Measurements from ENCODE around the gene SRXN1. TPM values are rescaled to one million over a fixed set of nuclear protein-coding genes. Genes with fewer than 3 reads are reported as not detected.

The SRXN1 gene
- polyA plus RNA-seq, 1 donor from 2014 or later: 6.9 TPM

DNA sequence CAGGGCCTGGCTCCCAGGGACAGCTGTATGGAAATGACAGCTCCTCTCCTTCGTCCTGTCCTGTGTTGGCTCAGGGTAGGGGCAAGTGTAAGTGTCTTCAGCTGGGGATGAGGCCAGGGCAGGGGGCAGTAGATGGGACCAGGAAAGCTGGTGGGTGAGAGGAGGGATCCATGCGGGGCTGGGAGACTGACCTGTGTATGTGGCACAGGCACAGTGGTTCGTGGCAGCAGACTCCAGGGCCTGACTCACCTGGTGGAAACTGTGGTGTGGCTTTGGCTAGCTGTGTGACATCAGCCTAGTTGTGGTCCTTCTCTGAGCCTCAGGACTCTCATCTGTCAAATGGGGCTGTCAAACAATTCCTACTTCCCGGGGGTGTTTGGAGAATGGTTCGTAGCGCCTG lies 36.3 kb upstream of the SRXN1 start:
- H3K9ac ChIP-seq (ENCODE audit: low read length): no peak overlapping the region
- H3K36me3 ChIP-seq (ENCODE audit: insufficient read depth, low read length): no peaks in the 10 kb centered on the region
- TF ChIP-seq, protein P1, sequence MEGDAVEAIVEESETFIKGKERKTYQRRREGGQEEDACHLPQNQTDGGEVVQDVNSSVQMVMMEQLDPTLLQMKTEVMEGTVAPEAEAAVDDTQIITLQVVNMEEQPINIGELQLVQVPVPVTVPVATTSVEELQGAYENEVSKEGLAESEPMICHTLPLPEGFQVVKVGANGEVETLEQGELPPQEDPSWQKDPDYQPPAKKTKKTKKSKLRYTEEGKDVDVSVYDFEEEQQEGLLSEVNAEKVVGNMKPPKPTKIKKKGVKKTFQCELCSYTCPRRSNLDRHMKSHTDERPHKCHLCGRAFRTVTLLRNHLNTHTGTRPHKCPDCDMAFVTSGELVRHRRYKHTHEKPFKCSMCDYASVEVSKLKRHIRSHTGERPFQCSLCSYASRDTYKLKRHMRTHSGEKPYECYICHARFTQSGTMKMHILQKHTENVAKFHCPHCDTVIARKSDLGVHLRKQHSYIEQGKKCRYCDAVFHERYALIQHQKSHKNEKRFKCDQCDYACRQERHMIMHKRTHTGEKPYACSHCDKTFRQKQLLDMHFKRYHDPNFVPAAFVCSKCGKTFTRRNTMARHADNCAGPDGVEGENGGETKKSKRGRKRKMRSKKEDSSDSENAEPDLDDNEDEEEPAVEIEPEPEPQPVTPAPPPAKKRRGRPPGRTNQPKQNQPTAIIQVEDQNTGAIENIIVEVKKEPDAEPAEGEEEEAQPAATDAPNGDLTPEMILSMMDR (IDR thresholded peaks at IDR 0.05; ENCODE audit: poor library complexity, severe bottlenecking): no peak
- TF ChIP-seq, protein P2, sequence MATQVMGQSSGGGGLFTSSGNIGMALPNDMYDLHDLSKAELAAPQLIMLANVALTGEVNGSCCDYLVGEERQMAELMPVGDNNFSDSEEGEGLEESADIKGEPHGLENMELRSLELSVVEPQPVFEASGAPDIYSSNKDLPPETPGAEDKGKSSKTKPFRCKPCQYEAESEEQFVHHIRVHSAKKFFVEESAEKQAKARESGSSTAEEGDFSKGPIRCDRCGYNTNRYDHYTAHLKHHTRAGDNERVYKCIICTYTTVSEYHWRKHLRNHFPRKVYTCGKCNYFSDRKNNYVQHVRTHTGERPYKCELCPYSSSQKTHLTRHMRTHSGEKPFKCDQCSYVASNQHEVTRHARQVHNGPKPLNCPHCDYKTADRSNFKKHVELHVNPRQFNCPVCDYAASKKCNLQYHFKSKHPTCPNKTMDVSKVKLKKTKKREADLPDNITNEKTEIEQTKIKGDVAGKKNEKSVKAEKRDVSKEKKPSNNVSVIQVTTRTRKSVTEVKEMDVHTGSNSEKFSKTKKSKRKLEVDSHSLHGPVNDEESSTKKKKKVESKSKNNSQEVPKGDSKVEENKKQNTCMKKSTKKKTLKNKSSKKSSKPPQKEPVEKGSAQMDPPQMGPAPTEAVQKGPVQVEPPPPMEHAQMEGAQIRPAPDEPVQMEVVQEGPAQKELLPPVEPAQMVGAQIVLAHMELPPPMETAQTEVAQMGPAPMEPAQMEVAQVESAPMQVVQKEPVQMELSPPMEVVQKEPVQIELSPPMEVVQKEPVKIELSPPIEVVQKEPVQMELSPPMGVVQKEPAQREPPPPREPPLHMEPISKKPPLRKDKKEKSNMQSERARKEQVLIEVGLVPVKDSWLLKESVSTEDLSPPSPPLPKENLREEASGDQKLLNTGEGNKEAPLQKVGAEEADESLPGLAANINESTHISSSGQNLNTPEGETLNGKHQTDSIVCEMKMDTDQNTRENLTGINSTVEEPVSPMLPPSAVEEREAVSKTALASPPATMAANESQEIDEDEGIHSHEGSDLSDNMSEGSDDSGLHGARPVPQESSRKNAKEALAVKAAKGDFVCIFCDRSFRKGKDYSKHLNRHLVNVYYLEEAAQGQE (IDR thresholded peaks at IDR 0.05; ENCODE audit: borderline replicate concordance): no peak
- TF ChIP-seq RAD21 (conservative IDR thresholded peaks at IDR 0.05) (no peak), SMC3 (conservative IDR thresholded peaks at IDR 0.05; ENCODE audit: poor library complexity) (no peak), EZH2 (IDR thresholded peaks at IDR 0.05; ENCODE audit: borderline replicate concordance, insufficient read depth, low read length, poor library complexity, severe bottlenecking) (no peak), POLR2AphosphoS5 (IDR thresholded peaks at IDR 0.05) (no peak)
- H3F3A ChIP-seq (ENCODE audit: insufficient read depth, low read length, poor library complexity, severe bottlenecking): peaks cover 4% of the 10 kb centered on the region
- no peaks in the 10 kb centered on the region for H4K20me1 ChIP-seq (ENCODE audit: insufficient read depth)
- H3K27me3 ChIP-seq (ENCODE audit: insufficient read depth, low read depth, low read length): no peaks in the 10 kb centered on the region
- no peak overlapping the region for H3K4me3 ChIP-seq (ENCODE audit: low read length)
- H2AFZ ChIP-seq (ENCODE audit: low read depth, low read length): no peak overlapping the region
- no peak overlapping the region for H3K4me2 ChIP-seq (ENCODE audit: low read length)
- no peaks in the 10 kb centered on the region for H3K79me2 ChIP-seq (replicated peaks; ENCODE audit: insufficient read depth, low read length)
- H3K9me2 ChIP-seq (ENCODE audit: insufficient read depth, low read length): no peaks in the 10 kb centered on the region
- no peaks in the 10 kb centered on the region for H3K9me3 ChIP-seq (ENCODE audit: low read length)
- H3K27ac ChIP-seq (ENCODE audit: low read length): no peak overlapping the region

DNA sequence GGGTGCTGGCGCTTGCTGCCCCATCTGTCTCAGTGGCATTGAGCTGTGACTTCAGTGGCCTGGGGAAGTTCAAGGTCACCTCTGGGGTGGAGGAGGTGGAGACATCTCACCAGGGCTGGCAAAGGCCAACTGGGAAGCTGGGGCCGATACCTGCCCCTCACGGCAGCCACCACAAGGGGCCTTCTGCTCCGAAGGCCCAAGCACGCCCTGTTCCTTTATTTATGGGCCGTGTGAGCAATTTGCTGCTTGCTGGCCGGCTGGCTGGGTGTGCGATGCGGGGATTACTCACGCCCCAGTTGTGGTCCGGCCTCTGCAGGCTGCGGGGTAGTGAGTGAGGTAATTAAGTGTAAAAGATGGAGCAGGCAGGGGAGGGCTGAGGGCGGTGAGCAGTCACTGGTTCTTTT lies 35.8 kb upstream of the SRXN1 start:
- H3F3A ChIP-seq (ENCODE audit: insufficient read depth, low read length, poor library complexity, severe bottlenecking): peaks cover 4% of the 10 kb centered on the region
- H3K4me3 ChIP-seq (ENCODE audit: low read length): no peak overlapping the region
- H3K9me3 ChIP-seq (ENCODE audit: low read length): no peaks in the 10 kb centered on the region
- H3K79me2 ChIP-seq (replicated peaks; ENCODE audit: insufficient read depth, low read length): no peaks in the 10 kb centered on the region
- no peaks in the 10 kb centered on the region for H3K9me2 ChIP-seq (ENCODE audit: insufficient read depth, low read length)
- H4K20me1 ChIP-seq (ENCODE audit: insufficient read depth): no peaks in the 10 kb centered on the region
- no peak overlapping the region for H2AFZ ChIP-seq (ENCODE audit: low read depth, low read length)
- TF ChIP-seq RAD21 (conservative IDR thresholded peaks at IDR 0.05): no peak
- TF ChIP-seq, protein P1 (IDR thresholded peaks at IDR 0.05; ENCODE audit: poor library complexity, severe bottlenecking): peak; percentile 40
- no peak overlapping the region for H3K27ac ChIP-seq (ENCODE audit: low read length)
- no peaks in the 10 kb centered on the region for H3K36me3 ChIP-seq (ENCODE audit: insufficient read depth, low read length)
- no peak overlapping the region for H3K4me2 ChIP-seq (ENCODE audit: low read length)
- peak overlapping the region; percentile 10 for H3K9ac ChIP-seq (ENCODE audit: low read length)
- H3K27me3 ChIP-seq (ENCODE audit: insufficient read depth, low read depth, low read length): no peaks in the 10 kb centered on the region
